NCI-H82 treated with DMSO at 0.1 percent for 48 hours (cell line): Measurements from ENCODE around the gene PTPRCAP.
"Not testable (repeated sequence)": the region's sequence is repeated elsewhere in the genome, so short reads cannot be mapped to it uniquely, and the experiment has no call there.

ENCODE experiments used
- DNase-seq: peaks from one replicate; lab custom pipeline; 2025; ENCODE audit not compliant: unreplicated experiment; lab: John Stamatoyannopoulos, UW

The PTPRCAP gene

GRCh38 chr11:67437082-67437808 lies at the start of gene PTPRCAP:
TSS of gene PTPRCAP (minus strand) at chr11:67437682. CDS start at chr11:67437619, 63 bp downstream.
- no peak for DNase-seq

GRCh38 chr11:67486481-67487195 lies 49.2 kb upstream of the PTPRCAP start:
- DNase-seq: no peak

GRCh38 chr11:67485873-67486361 lies 48.4 kb upstream of the PTPRCAP start:
- DNase-seq: not testable (repeated sequence)

GRCh38 chr11:67484847-67485311 lies 47.4 kb upstream of the PTPRCAP start:
- DNase-seq: no peak

- DNase-seq: no peak
Observed at GRCh38 chr11:67483831-67484665, 46.6 kb upstream of the PTPRCAP start.

- DNase-seq: peak; percentile 95
Observed at GRCh38 chr11:67482827-67483798, 45.6 kb upstream of the PTPRCAP start, which contains the start of gene AIP. TSS of gene AIP (plus strand) at chr11:67483026. CDS start at chr11:67483159, 133 bp downstream.

- DNase-seq: no peak
Observed at GRCh38 chr11:67482275-67482826, 44.9 kb upstream of the PTPRCAP start.

- DNase-seq: not testable (repeated sequence)
Observed at GRCh38 chr11:67477344-67478050, 40.0 kb upstream of the PTPRCAP start.

- DNase-seq: not testable (repeated sequence)
Observed at GRCh38 chr11:67476692-67477091, 39.2 kb upstream of the PTPRCAP start.

- DNase-seq: no peak
Observed at GRCh38 chr11:67472882-67473281, 35.4 kb upstream of the PTPRCAP start.

GRCh38 chr11:67470337-67471002 lies 33.0 kb upstream of the PTPRCAP start:
- no peak for DNase-seq

- no peak for DNase-seq
Observed at GRCh38 chr11:67469508-67469811, 32.0 kb upstream of the PTPRCAP start.

GRCh38 chr11:67468759-67469507 lies 31.5 kb upstream of the PTPRCAP start, which contains the start of gene TMEM134:
TSS of gene TMEM134 (minus strand) at chr11:67469251. CDS start at chr11:67469192, 59 bp downstream.
- DNase-seq: peak; percentile 31

- DNase-seq: no peak
Observed at GRCh38 chr11:67468456-67468758, 30.9 kb upstream of the PTPRCAP start.

- DNase-seq: no peak
Observed at GRCh38 chr11:67468056-67468455, 30.6 kb upstream of the PTPRCAP start.

- no peak for DNase-seq
Observed at GRCh38 chr11:67466962-67467771, 29.7 kb upstream of the PTPRCAP start.

- DNase-seq: no peak
Observed at GRCh38 chr11:67466367-67466766, 28.9 kb upstream of the PTPRCAP start.
